ENCODE data around the gene PPIB.

The PPIB gene

DNA sequence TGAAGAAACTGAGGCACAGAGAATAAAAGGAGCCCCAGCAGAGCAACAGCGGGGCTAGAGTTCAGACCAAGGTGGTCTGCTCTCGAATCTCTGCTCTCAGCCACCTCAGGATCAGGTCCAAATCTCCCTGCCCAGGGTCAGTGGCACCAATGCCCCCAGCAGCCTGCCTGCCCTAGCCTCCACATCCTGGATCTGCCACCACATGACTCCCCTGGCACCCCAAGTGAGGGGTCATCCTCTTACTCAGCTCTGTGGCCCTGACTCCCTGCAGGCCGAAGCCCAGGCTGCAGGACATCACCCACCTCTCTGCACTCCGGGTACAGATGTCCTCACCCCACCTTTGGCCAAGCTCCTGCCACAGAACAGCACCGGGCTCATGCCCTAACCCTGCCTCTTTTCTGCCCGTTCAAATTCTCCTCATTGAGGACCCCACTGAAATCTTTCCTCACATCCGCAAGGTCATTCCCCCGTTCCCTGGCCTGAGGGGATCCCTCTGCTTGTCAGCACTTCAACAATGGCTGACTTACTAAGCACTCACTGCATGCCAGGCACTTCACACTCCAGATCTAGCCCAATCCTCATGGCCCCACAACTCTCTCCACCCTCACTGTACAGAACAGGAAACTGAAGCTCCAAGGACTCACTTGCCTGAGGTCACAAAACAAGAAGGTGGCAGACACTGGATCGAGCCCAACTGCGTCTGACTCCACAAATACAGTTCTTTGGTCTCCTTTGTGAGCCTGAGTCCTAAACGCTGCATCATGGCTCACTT, 4.3 kb downstream of the PPIB start:
- in situ Hi-C loops (cut with MboI; ENCODE audit: low sequenced_read_pairs), result no loop called here

DNA sequence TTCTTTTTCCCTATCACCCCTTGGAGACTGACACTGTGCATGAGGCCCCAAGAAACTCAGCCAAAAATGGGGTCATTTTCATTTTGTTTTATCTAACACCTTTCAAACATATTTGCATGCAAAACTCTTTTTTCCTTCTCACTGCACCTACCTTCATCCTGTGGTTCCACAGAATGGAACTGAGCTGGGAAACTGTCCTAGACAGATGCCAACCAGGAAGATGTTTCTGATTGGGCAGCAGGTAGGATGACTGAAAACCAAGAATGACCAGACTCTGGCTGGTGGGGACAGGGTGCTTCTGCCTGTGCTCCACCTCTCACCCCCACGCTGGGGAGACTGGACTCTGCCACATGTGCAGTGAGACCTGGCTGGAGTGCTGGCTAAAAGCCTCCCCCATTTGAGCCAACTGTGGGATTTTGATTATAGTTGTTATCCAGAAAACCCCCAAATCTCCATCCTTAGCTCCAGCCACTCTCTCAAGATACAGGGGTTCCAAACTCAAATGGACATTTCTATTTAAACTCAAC, 5.2 kb downstream of the PPIB start:
- in situ Hi-C loops (cut with MboI; ENCODE audit: low sequenced_read_pairs), result no loop called here

DNA sequence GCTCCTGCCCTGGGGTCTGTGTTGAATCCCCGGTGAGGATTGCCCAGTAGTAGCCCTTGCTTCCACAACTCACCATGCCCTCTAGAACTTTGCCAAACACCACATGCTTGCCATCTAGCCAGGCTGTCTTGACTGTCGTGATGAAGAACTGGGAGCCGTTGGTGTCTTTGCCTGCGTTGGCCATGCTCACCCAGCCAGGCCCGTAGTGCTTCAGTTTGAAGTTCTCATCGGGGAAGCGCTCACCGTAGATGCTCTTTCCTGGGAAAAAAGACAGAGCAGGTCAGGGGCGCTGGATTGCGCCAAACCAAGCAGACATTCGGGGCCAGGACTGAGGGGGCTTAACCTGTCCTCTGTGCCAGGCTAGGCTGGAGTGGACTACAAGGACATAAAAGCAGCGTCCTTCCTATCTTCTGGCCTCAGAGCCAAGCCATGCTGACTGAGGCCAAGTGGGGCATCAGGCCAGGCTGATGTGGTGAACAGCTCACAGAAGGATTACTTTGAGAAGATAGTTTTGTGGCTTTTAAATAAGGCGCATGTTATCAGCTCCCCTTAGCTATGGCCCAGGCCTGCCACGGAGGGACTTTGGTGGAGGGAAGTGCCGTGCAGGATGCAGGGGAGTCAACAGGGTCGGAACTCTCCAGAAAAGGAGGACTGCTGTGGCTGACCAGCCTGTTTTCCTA, 6.0 kb downstream of the PPIB start:
- in situ Hi-C loops (cut with MboI; ENCODE audit: low sequenced_read_pairs), result no loop called here

DNA sequence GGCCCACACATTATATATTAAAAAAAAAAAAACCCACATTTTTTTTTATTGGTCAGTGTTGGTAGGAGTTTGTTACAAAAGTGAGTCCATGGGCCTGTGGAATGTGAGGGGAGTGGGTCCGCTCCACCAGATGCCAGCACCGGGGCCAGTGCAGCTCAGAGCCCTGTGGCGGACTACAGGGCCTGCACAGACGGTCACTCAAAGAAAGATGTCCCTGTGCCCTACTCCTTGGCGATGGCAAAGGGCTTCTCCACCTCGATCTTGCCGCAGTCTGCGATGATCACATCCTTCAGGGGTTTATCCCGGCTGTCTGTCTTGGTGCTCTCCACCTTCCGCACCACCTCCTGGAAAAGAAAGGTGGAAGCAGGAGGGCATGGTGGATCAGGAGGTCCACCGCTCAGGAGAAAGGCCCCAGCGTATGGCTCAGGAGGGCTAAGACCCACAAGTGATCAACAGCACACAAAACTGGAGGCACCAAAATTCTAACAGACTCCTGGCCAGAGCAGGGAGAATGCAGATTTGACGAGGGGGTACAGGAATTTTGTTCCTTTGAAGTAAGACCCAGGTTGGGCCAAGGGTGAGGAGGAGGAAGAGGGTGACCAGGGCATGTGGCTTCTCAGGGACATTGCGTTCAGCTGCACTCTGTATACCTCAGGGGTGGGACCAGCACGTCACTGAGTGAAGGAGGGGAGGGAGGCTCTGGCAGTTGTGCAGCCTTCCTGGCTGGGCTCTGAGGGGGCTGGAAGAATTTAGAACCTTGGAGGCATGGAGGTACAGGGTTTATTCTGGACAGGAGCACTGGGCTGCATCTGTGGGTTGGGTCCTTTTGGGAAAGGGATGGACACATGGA, 6.8 kb downstream of the PPIB start:
- in situ Hi-C loops (cut with MboI; ENCODE audit: low sequenced_read_pairs), result no loop called here

DNA sequence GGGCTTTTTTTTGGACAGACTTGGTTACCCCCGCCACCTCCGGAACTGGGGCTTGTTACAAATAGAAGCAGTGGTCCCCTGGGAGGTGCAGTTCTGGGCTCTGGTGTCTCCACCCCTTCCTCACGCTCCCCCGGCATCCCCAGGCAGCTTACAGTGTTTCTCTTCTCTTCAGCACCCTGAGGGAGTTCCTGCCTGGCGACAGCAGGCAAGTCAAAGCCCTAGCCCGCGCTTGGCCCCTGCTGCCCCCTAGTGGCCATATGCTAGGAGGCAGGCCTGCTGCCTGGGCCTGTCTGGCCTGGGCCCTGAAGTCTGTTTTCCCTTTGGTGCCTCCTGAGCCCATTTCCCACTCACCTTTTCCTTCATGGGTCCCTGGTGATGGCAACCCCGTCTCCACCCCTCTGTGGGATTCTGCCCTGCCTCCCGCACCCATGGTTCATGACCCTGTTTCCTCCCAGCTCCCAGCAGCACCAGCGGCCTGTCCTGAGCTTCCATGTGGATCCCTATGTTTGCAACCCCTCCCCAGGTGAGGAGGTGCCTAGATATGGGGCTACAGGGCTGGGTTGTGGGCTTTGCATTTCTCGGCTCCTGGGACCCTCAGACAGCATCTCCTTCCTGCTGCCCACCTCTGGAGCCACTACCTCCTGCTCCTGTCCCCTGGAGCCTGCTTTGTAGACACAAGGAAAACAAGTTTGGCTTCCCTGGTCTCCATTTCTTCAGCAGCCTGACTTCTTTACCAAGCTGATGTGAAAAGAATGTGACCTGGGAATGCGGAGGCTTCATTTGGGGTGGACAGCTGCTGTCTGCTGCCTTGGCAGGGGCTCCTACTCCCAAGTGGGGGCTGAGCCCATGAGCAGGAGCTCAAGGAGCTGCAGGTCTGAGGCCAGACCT, 9.1 kb downstream of the PPIB start:
- in situ Hi-C loops (cut with MboI; ENCODE audit: low sequenced_read_pairs), result no loop called here

DNA sequence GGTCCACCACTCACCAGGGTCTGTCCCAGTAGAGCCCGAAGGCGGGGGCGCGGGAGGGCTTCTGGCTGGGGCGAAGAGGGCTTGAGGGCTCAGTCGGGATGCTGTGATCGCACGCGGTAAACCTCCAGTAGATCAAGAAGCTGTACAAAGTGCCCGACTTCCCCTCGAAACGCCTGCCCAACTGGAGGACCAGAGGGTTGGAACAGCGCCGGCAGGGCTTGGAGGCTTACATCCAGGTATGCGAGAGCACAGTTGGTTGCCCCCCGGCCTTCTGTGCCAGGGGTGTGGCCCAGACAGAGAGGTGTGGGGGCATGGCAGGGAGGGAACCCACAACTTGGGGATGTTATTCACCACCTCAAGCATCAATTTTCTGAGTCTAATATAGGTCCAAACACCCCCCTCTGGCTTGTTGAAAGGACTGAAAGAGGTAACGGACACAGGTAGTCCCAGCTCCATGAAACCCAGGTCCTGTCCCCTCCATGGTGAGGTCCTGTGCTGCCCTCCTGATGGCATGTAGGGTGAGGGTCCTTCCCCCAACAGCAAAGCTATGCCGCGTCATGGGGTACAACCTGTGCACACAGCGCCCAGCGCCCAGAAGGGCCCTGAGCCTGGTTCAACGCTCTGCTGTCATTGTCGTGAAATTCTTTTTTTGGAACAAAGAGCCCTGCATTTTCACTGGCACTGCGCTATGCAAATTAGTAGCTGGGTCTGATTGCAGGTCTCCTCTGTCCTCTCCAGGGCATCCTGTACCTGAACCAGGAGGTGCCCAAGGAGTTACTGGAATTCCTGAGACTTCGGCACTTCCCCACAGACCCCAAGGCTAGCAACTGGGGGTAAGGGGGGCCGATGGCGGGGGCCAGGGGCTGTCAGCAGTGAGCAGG, 10.1 kb downstream of the PPIB start:
- in situ Hi-C loops (cut with MboI; ENCODE audit: low sequenced_read_pairs), result no loop called here

DNA sequence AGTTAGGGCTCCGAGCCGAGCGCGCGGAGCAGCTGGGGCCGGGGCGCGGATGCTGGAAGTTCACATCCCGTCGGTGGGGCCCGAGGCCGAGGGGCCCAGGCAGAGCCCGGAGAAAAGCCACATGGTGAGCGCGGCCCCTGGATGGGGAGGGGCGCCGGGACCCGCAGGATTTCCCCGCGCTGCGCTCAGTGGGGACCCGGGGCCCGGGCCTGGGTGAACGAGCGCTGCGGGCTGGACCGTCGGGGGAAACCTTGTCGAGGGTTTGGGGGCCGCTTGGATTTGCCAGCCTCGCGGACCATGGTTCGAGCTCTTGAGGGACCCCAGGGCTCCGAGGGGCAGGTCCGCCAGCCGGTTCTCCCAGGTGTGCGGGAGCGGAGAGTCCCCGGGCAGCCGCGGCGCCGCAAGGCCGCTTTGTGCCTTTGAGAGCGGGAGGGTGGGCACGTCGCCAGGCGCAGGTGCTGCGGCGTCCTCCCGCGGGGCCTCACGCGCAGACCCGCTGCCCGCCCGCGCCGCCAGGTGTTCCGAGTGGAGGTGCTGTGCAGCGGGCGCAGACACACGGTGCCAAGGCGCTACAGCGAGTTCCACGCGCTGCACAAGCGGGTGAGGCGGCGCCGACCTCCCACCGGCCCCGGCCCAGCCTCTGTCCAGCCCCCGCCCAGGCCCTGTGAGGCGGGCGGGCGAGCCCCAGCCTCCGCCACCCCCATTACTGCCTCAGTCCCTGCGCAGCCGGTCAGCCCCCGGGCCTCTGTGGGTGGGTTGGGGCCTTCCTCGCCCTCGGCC, 10.9 kb downstream of the PPIB start, which contains the start of gene SNX22:
SNX22 (plus strand) TSS at position 5 of the 780 bp plus-strand sequence; CDS start at position 50, 45 bp downstream.
- in situ Hi-C loops (cut with MboI; ENCODE audit: low sequenced_read_pairs), result no loop called here

DNA sequence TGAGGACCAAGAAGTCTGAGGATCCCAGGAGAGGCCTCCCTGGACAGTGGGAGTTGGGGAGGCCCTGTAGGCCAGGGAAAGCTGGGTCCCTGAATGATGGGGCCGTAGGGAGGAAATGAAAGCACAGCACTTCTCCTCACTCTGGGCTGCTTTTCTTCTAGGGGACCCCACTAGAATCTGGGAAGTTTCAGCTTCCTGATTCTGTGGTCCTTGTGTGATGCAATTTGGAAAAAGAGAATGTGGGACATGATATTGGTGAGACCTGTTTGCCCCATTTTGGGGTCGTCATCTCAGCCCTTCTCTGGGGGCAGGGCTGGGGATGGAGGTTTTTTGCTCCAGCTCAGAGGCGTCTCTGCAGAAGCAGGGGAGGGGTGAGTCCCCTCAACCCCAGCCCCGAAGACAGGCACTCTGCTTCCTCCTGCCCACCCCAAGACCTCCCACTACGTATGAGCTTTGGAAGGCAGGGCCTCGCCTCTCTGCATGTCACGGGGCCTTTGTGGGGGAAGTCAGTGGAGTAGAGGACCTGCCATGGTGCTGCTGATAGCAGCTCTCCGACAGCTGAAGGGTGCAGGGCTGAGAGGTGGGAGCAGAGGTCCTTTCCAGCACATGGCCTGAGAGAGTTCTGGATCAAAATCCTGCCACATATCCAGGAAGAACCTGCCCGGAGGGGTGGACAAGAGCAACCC, 12.8 kb downstream of the PPIB start:
- in situ Hi-C loops (cut with MboI; ENCODE audit: low sequenced_read_pairs), result no loop called here

DNA sequence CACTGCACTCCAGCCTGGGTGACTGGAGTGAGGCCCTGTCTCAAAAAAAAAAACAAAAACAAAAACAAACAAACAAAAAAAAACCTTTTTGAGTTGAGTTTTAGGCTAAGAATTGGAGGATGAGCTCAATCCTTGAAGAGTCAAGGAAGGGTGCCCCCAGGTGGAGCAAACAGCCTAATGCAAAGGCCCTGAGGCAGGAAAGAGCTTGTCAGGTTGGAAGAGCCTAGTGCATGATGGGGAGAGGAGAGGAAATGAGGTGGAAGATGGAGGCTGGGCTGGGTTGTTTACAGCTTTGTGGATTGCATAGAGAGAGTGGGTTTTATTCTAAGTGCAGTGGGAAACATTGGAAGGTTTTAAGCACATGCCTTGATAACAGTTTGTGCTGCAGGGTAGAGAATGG, 13.4 kb downstream of the PPIB start:
- in situ Hi-C loops (cut with MboI; ENCODE audit: low sequenced_read_pairs), result no loop called here

DNA sequence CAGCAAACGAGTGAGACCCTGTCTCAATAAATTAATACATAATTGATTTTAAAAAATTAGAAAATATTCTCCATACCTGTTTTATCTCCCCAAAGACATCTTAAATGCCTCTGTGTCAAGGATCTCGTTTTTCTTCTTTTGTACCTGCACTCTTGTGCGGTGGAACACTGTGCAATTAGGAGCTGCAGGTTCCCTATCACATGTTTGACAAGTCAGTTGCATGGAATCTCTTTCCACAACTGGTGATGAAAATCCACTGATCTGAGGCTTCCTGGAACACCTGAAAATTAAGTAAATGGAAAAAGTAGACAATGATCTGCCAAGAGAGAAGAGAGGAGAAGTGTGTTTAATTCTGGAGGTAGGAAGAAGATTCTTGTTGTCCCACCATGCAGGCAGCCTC, 14.2 kb downstream of the PPIB start:
- in situ Hi-C loops (cut with MboI; ENCODE audit: low sequenced_read_pairs), result no loop called here

DNA sequence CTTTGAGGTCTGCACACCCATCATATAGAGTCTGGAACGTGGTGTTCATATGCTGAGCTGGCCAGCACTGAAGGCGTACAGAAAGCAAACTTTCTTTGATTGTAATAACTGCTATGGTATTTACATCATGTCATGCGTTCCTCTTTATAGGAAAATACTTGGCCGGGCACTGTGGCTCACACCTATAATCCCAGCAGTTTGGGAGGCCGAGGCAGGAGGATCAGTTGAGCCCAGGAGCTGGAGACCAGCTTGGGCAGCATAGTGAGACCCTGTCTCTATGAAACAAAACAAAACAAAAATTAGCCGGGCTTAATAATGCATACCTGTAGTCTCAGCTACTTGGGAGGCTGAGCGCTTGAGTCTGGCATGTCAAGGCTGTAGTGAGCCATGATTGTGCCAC, 14.7 kb downstream of the PPIB start:
- in situ Hi-C loops (cut with MboI; ENCODE audit: low sequenced_read_pairs), result no loop called here

DNA sequence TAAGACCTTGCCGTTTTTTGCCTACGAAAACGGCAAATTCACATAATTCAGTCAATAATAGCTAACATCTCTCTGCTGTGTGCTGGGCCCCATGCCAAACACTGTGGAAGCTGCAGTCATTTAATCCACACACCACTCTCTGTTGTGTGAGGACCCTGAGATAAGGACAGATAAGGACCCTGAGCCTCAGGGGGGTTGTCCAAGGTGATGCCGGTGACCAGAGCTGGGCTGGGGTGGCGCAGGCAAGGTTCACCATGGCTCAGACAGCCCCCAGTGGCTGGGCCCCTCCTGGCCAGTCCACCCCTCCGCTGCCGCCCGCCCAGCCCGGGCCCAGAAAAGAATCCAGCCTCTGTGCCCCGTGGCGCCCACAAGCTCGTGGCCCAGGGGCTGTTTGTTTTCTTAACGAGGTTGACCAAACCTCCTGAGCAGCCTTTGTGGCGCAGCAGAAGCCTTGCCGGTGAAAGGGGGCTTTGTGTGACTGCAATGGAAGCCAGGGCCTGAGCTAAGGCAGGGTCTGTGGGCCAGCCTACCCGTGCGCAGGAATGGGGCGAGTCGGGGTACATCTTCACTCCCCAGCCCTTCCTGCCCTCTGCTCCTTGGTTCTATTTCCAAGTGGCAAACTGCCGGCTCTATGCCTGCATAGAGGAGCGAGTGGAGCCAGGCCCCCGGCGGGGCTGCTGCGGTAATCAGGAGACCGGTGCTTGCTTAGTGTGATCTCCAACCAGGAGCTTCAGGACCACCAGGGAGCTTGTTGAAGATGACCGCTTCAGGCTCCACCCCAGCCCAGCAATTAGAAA, 15.7 kb downstream of the PPIB start:
- in situ Hi-C loops (cut with MboI; ENCODE audit: low sequenced_read_pairs), result no loop called here

DNA sequence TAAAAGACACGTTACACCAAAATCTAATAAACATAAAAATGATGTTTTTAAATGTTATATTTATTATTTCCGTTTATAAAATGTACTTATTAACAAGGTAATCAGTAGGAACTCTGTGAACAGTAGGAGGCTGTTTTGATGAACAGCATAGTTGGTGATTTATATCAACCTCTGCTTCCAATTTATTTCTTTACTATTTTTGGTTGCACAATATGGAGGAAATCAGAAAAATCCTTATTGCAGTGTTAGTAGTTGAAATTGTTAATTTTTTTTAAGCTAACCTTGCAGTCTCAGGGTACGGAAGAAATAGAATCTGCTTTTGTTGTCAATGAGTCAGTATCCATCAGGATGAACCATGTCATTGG, 16.3 kb downstream of the PPIB start:
- in situ Hi-C loops (cut with MboI; ENCODE audit: low sequenced_read_pairs), result no loop called here

DNA sequence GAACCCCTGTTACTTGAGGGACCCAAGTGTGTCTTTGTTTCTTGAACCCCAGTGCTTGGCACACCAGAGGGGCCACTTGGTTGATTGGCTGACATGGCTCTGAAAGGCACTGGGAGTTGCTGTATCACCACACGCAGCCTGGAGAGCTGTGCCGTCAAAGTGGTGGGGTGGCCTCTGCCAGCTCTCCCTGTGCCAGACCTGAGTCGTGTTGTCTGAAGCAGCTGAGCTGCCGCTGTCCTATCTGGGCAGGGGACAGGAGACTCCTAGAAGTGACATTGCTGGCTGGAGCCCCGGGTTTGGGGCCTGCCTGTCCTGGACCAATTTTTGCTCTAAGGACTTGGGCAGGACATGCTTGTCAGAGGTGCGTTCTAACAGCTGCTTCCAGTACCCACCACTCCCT, 16.8 kb downstream of the PPIB start:
- in situ Hi-C loops (cut with MboI; ENCODE audit: low sequenced_read_pairs), result no loop called here

DNA sequence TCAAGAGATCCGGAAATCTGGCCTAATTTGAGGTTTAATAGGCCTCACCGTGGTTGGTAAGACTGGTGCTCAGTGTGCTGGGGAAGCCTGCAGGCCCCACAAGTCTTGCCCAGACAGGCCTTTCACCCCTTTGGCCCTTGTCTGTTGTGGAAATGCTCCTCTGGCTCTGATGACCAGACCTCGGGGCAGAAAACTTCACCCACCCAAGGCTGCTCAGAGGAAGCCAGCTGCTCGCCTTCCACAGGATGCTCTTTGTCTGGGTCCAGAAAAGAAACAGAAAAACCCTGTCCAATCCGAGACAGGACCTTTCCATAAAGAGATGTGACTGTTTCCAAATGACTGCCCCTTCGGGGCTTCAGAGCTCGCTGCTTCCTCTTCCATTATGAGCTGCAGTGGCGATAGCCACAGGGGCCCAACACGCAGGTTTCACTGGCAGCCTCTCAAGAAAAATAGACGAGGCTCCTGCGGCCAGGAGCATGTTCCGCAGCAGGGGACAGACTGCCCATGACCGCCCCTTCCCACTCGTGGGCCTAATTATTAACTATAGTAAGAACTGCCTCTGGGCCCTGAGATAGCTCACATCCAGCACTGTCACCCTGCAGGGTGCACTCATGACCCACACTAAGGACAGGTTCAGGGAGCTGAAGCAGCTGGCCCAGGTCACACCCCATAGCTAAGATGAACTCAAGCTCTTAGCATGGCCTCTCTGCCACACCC, 18.1 kb downstream of the PPIB start:
- in situ Hi-C loops (cut with MboI; ENCODE audit: low sequenced_read_pairs), result no loop called here

DNA sequence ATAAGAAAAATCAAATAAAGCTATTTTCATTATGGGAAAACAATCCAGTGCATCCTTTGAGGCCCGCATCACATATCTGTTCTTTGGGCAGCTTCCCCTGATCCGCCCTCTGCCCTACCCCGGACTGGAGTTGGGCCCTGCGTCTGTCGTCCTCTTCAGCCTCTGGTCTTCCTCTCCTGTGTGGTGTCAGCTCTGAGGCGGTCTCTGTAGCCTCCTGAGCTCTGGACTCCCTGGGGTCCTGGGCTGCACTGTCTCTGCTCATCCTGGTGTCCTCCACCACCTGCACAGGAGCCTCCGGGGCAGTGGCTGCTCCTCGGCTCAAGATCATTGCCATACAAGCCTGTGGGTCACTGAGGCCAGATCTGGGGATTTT, 18.6 kb downstream of the PPIB start:
- in situ Hi-C loops (cut with MboI; ENCODE audit: low sequenced_read_pairs), result no loop called here

DNA sequence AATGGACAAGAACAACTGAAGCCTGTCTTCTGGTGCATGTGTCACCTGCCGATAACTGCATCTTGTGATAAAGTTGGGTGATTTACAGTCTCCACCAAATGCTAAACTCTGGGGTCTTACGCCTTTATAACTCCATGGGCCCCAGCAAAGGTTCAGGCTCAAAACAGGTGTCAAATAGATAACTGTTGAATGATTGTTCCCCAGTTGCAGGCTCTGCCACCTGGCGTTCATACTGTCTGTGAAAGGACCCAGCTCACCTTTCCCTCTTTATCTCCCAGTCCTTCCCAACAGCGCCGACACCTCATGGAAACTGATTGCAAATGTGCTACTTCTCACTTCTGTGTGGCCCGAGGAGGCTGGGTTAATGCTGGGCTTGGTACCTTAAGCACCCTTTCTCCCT, 19.5 kb downstream of the PPIB start:
- in situ Hi-C loops (cut with MboI; ENCODE audit: low sequenced_read_pairs), result no loop called here

All from HL-60/S4 treated with retinoic acid at 250 ng/mL for 4 days and 3 days (cell line).